ENCODE data around the gene KCNH6. TPM values are rescaled to one million over a fixed set of nuclear protein-coding genes. Genes with fewer than 3 reads are reported as not detected.

KCNH6 gene
- total RNA-seq (not detected), polyA plus RNA-seq (under 1 TPM in 1 of 3 donors, not detected in 2; 0.13 TPM)

GRCh38 chr17:63523253-63523855 lies at the start of gene KCNH6:
KCNH6 (plus strand) TSS chr17:63523358; CDS start chr17:63523414, 56 bp downstream.
- H3K9me3 ChIP-seq: no peaks in the 10 kb centered on the region
- intact Hi-C loops (cut with DNase I): no loop called here
- H3K27me3 ChIP-seq: peaks cover 6 to 30% (median 7%) of the 10 kb centered on the region in 3 donors
- no peak within 1 kb of the TSS for H3K27ac ChIP-seq
- 9 to 10% methylated on average over 38 of the region's 38 CpGs for WGBS, 2 donors
- H3K4me3 ChIP-seq: peak within 1 kb of the TSS in 2 of 4 donors; percentile 15 to 26
- peaks cover 0 to 9% (median 2%) of the 10 kb centered on the region in 4 donors for H3K4me1 ChIP-seq
- TF ChIP-seq CTCF (IDR thresholded peaks at IDR 0.05) (no peak), POLR2AphosphoS5 (IDR thresholded peaks at IDR 0.05) (no peak), POLR2A (IDR thresholded peaks at IDR 0.05) (no peak)
- no peak for DNase-seq
- no peaks in the 10 kb centered on the region for H3K36me3 ChIP-seq

- TF ChIP-seq POLR2AphosphoS5 (IDR thresholded peaks at IDR 0.05) (no peak), EP300 (IDR thresholded peaks at IDR 0.05) (no peak), POLR2A (IDR thresholded peaks at IDR 0.05) (no peak), CTCF (IDR thresholded peaks at IDR 0.05) (no peak)
- Histone ChIP-seq H3K4me3 (no peak overlapping the region), H3K4me1 (peaks cover 0 to 25% (median 21%) of the 10 kb centered on the region in 4 donors), H3K27me3 (peaks cover 17 to 36% (median 30%) of the 10 kb centered on the region in 3 donors), H3K36me3 (no peaks in the 10 kb centered on the region), H3K27ac (no peak overlapping the region), H3K9me3 (no peaks in the 10 kb centered on the region)
- DNase-seq: no peak
- intact Hi-C loops (cut with DNase I): no loop called here
- 8 to 49% methylated on average over 3 of the region's 3 CpGs for WGBS, 2 donors
Observed at GRCh38 chr17:63474174-63474573, 49.0 kb upstream of the KCNH6 start.

- Histone ChIP-seq H3K27me3 (peaks cover 17 to 43% (median 36%) of the 10 kb centered on the region in 3 donors), H3K27ac (peak overlapping the region in 1 of 4 donors; percentile 14), H3K4me1 (peaks cover 0 to 25% (median 21%) of the 10 kb centered on the region in 4 donors), H3K9me3 (no peaks in the 10 kb centered on the region), H3K4me3 (no peak overlapping the region), H3K36me3 (no peaks in the 10 kb centered on the region)
- DNase-seq: no peak
- TF ChIP-seq POLR2AphosphoS5 (IDR thresholded peaks at IDR 0.05): no peak
- TF ChIP-seq EP300 (IDR thresholded peaks at IDR 0.05): no peak
- no peak for TF ChIP-seq POLR2A (IDR thresholded peaks at IDR 0.05)
- no peak for TF ChIP-seq CTCF (IDR thresholded peaks at IDR 0.05)
- intact Hi-C loops (cut with DNase I): loop anchor here (5.0 kb wide), 1 partner anchor 48 kb away; no protein-coding TSS in a partner anchor
- WGBS, 2 donors: 54 to 72% methylated on average over 10 of the region's 10 CpGs
Observed at GRCh38 chr17:63474586-63475460, 48.3 kb upstream of the KCNH6 start.

GRCh38 chr17:63475491-63476412 lies 47.4 kb upstream of the KCNH6 start:
- H3K4me3 ChIP-seq: peak overlapping the region in 2 of 4 donors; percentile 56 to 59
- intact Hi-C loops (cut with DNase I): loop anchor here (5.0 kb wide), 1 partner anchor 48 kb away; no protein-coding TSS in a partner anchor
- no peaks in the 10 kb centered on the region for H3K9me3 ChIP-seq
- TF ChIP-seq POLR2AphosphoS5 (IDR thresholded peaks at IDR 0.05) (no peak), EP300 (IDR thresholded peaks at IDR 0.05) (no peak), CTCF (IDR thresholded peaks at IDR 0.05) (no peak), POLR2A (IDR thresholded peaks at IDR 0.05) (no peak)
- peaks cover 0 to 25% (median 21%) of the 10 kb centered on the region in 4 donors for H3K4me1 ChIP-seq
- H3K27me3 ChIP-seq: peaks cover 17 to 52% (median 36%) of the 10 kb centered on the region in 3 donors
- H3K36me3 ChIP-seq: no peaks in the 10 kb centered on the region
- WGBS, 2 donors: 65 to 67% methylated on average over 28 of the region's 28 CpGs
- peak overlapping the region in 1 of 4 donors; percentile 22 for H3K27ac ChIP-seq
- DNase-seq: no peak
